ENCODE results near the gene CYB5A. TPM values are rescaled to one million over a fixed set of nuclear protein-coding genes. Genes with fewer than 3 reads are reported as not detected.

Gene CYB5A
- total and polyA plus RNA-seq, 2 of the 8 experiments (the other 6 are each of a cell fraction or from before 2014, with no cell fraction given): 154 to 195 TPM

DNA sequence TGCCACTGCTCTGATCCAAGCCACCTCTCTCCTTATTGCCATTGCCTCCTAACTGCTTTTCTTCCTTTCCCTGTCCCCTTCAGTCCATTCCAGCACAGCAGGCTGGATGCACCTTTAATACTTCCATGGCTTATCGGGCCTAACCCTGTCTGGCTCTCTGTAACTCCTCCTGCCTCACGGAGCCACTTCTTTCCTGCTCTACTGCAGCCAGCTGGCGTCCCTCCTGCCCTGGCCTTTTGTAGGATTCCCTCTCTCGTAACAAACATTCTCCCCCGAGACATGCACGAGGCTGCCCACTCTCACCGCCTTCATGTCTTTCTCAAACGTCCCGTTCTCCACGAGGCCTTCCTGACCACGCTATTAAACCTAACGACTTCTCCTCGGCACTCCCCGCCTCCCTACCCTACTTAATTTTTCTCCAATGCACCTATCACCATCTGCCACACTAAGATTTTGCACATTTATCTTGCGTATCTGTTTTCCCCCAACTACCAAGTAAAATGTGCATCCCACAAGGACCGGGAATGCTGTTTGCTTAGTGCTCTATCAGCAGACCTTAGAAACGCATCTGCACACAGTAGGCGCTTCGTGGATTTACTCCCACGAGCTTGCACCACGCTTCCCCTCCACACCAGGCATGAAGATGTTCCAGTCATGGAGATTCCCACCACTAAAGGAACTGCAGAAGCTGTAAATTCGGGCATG is 23.1 kb upstream of the CYB5A start (continued):
- TF ChIP-seq RNF2 (IDR thresholded peaks at IDR 0.05; ENCODE audit: borderline replicate concordance, low read depth, low read length, missing control alignments, poor library complexity, severe bottlenecking) (no peak), NRF1 (IDR thresholded peaks at IDR 0.05; ENCODE audit: low read depth, low read length) (no peak), RBBP5 (IDR thresholded peaks at IDR 0.05; ENCODE audit: borderline replicate concordance, low read depth, low read length) (no peak), SRF (IDR thresholded peaks at IDR 0.05; ENCODE audit: low read depth, low read length) (no peak), E2F6 (IDR thresholded peaks at IDR 0.05) (no peak), JUND (IDR thresholded peaks at IDR 0.05; ENCODE audit: low read length) (no peak)

Data from H1 (cell line).